Measurements from ENCODE around the gene SORCS2.

Gene SORCS2

DNA sequence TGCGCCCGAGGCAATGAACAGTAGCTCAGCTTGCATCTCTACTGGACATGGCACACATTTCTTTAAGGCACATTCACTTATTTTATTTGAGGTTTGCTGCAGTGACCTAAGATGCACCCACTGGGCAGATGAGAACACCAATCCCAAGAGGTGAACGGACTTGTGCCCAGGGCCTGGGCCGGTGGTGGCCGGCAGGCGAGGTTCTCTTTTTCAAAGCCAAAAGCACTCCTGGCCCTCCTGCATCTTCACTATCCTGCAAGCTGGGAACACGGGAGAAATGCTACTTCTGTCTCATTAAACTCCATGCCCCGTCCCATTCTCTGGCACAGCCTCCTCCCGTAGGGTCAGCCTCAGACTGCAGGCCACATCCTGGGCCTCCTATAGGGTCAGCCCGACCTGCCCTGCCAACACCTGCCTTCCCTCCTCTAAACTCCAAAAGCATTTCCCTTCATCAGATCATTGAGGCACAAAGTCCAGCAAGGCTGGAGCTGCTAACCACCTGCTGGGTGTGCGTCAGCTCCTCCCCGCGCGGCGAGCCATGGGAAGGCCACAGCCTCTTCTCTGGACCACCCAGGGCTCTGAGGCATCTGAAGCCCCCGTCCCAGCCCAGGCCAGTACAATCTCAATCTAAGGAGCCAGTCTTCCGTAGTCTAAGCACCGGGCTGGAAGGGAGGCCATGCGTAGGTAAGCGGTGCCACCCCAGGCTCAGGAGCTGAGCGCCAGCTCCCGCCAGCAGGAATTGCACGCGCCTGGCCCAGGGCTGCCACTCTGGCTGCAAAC, 581.3 kb downstream of the SORCS2 start:
- TF ChIP-seq, protein P1, sequence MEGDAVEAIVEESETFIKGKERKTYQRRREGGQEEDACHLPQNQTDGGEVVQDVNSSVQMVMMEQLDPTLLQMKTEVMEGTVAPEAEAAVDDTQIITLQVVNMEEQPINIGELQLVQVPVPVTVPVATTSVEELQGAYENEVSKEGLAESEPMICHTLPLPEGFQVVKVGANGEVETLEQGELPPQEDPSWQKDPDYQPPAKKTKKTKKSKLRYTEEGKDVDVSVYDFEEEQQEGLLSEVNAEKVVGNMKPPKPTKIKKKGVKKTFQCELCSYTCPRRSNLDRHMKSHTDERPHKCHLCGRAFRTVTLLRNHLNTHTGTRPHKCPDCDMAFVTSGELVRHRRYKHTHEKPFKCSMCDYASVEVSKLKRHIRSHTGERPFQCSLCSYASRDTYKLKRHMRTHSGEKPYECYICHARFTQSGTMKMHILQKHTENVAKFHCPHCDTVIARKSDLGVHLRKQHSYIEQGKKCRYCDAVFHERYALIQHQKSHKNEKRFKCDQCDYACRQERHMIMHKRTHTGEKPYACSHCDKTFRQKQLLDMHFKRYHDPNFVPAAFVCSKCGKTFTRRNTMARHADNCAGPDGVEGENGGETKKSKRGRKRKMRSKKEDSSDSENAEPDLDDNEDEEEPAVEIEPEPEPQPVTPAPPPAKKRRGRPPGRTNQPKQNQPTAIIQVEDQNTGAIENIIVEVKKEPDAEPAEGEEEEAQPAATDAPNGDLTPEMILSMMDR (IDR thresholded peaks at IDR 0.05; ENCODE audit: low read depth, low read length): no peak
- peaks cover 98% of the 10 kb centered on the region for H3K36me3 ChIP-seq
- DNase-seq: no peak
- no peak overlapping the region for H3K4me3 ChIP-seq (ENCODE audit: low read depth, low read length)
- H3K9me3 ChIP-seq: no peaks in the 10 kb centered on the region
- no peaks in the 10 kb centered on the region for H3K27me3 ChIP-seq
- H3K4me1 ChIP-seq: peaks cover 9% of the 10 kb centered on the region

DNA sequence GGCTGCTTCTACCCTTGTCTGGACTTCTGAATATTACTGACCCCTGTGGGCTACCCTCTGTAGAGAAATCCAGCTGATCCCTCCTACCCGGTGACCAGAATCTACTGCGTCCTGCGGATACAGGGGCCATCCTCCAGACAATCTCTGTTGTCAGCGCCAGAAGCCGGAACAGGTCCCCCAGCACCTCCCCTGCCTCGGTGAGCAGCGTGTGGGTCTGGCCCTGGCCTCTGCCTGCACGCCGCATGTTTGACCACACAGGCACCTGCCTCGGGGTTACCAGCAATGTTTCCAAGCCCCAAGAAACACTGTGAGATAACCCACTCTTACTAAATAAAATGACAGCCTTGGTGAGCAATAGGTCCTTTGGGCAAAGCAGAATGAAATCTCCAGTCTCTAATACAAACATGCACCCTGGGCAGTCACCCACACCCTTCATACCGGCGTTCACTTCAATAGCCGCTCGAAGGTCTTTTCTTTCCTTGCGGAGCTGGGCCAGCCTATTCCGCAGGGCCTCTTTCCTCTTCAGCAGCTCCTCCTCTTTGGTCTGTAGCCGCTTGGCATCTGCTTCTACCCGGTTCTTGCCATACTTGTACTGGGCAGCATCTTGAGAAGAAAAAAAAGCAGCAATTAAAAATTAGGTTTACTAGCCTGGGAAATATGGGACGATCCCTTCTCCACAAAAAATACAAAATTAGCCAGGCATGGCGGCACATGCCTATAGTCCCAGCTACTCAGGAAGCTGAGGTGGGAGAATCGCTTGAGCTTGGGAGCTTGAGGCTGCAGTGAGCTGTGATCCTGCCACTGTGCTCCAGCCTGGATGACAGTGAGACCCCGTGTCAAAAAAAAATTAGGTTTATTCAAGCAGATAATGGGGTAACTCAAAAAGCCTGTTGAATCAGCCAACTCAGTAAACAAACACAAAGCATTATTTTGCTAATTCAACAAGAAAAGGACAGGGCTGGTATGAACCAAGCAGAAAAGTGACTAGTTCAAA, 582.3 kb downstream of the SORCS2 start:
- Histone ChIP-seq H3K4me1 (peaks cover 9% of the 10 kb centered on the region), H3K9me3 (no peaks in the 10 kb centered on the region), H3K4me3 (ENCODE audit: low read depth, low read length) (no peak overlapping the region), H3K36me3 (peaks cover 96% of the 10 kb centered on the region), H3K27me3 (no peaks in the 10 kb centered on the region)
- TF ChIP-seq, protein P1 (IDR thresholded peaks at IDR 0.05; ENCODE audit: low read depth, low read length): no peak
- DNase-seq: no peak

DNA sequence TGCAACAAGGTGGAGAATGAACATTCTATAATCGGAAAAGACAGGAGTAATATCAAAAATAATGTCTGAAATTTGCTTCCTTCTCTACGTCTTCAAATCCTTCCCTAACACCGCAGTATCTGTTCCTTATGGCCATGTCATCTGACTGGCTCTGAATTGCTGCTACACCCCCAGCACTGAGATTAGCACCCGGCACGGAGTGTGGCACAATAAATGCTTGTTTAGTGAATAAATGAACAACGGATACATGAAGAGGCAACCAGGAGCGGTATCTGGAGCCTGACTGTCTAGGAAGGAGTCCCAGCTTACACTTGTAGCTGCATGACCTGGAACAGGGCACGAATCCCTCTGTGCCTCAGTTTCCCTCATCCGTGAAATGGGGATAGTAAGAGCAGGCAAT, 583.1 kb downstream of the SORCS2 start:
- no peaks in the 10 kb centered on the region for H3K27me3 ChIP-seq
- peaks cover 9% of the 10 kb centered on the region for H3K4me1 ChIP-seq
- H3K36me3 ChIP-seq: peaks cover 96% of the 10 kb centered on the region
- TF ChIP-seq, protein P1 (IDR thresholded peaks at IDR 0.05; ENCODE audit: low read depth, low read length): no peak
- H3K4me3 ChIP-seq (ENCODE audit: low read depth, low read length): no peak overlapping the region
- H3K9me3 ChIP-seq: no peaks in the 10 kb centered on the region
- DNase-seq: no peak

DNA sequence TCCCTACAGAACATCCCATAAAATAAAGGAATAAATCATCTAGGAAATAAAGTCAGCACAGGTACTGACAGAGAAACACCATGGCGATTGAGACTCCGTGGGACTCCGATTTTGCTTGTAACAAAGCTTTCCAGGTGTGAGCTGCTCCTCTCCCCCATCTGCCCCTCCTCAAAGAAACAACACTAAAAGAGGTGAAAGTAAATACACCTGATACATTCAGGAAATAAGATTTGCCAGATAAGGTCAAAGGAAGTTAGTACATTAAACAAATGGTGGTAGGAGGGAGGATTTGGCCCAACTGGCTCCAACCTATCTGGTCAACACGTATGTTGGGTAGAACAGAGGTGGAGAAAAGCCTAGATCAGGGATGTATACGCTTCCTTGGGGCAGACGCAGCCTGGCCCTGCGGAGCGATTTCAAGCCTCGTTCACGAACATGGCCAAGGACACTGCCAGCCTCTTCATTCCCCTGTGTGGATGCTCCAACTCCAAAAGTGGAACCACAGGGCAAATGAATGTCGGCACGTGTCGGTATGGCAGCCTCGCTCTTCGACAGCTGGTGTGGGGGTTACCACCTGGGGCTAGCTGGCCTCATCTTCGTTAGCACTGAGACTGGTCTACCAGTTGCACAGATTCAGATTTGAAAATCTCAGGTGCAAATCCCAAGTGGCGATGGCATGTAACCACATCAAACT, 584.8 kb downstream of the SORCS2 start:
- Histone ChIP-seq H3K27me3 (no peaks in the 10 kb centered on the region), H3K4me3 (ENCODE audit: low read depth, low read length) (no peak overlapping the region), H3K9me3 (no peaks in the 10 kb centered on the region), H3K36me3 (peaks cover 94% of the 10 kb centered on the region), H3K4me1 (peaks cover 2% of the 10 kb centered on the region)
- TF ChIP-seq, protein P1 (IDR thresholded peaks at IDR 0.05; ENCODE audit: low read depth, low read length): no peak
- DNase-seq: no peak

DNA sequence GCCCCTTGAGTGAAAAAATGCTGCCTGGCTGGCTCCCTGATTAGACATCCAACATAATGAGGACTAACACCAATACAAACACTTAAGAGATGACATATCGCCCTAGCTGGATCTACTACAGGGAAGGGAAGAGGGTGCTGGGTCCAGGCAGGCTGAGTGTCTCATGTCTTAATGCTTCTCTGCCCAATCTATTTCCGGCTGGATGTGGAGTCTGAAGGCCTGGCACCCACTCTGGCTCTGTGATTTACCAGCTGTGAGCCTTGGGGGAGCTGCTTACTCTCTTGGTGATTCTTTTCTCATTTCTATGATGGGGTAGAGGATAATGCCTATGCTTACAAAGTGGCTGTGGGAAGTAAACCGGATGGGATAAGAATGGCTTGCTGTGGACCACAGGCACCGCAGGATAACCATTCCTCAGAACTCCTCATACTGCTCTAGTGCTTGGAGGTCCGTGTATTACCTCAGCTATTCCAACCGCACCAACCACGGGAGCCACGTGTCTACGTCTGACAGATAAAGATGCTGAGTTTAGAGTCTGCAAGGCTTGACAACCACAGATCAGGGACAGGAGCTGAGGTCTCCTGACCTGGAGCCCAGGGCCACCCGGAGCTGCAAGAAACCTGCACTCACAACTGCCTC, 585.7 kb downstream of the SORCS2 start:
- H3K9me3 ChIP-seq: no peaks in the 10 kb centered on the region
- H3K4me1 ChIP-seq: no peaks in the 10 kb centered on the region; the same call in 1 of the 2 replicates
- TF ChIP-seq, protein P1 (IDR thresholded peaks at IDR 0.05; ENCODE audit: low read depth, low read length): no peak
- DNase-seq: no peak
- H3K36me3 ChIP-seq: peaks cover 94% of the 10 kb centered on the region
- H3K27me3 ChIP-seq: no peaks in the 10 kb centered on the region
- H3K4me3 ChIP-seq (ENCODE audit: low read depth, low read length): no peak overlapping the region

Data from BE2C (cell line).